T-helper 9 cell (primary cell): Measurements from ENCODE around the gene CACNA1A.
"Not testable (repeated sequence)": the region's sequence is repeated elsewhere in the genome, so short reads cannot be mapped to it uniquely, and the experiment has no call there.

Experiments used
- DNase-seq: peaks from one replicate; pipeline ENCODE4 v3.0.0-alpha.2; 2020

The CACNA1A gene

DNA sequence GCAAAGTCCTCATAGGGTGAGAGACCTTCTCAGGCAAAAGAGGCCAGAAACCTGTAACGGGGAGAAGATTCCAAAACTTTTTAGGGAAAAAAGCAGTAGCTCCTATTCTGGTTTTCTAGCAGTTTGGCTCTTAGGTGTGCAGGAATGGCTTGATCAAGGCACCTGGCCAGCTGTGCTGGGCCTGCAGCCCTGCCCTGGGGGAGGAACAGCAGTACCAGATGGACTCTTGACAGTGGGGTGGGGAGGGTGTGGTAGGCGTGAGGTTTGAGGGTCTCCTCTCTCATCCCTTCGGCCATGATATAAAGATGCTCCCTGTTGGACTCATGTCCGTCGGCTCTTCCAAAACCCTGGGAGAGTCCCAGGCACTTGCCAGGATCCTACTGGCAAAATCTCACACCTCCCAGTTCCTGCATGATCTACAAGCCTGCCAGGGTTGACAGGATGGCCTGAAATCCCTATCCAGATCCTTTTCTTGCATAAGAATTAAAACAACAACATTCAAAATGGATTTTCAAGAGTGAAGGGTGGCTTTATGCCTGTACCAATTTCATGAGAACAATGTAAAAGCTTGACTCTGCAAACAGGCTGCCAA is 235.7 kb downstream of the CACNA1A start:
- DNase-seq: no peak

GRCh38 chr19:13269348-13269747 is 236.9 kb downstream of the CACNA1A start:
- no peak for DNase-seq

DNA sequence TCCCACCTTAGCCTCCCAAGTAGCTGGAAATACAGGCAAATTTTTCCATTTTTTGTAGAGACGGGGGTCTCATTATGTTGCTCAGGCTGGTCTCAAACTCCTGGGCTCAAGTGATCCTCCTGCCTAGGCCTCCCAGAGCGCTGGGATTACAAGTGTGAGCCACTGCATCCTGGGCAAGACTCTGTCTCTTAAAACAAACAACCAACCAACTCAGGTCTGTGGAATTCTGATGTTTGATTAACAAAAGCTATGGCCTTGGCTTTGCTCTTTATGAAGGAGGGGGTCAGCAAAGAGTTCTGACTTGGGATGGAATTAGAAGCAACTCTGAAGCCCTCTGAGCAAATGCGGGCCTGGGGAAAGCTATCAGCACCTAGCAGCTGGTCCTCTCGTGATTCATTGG is 238.4 kb downstream of the CACNA1A start:
- DNase-seq: no peak

DNA sequence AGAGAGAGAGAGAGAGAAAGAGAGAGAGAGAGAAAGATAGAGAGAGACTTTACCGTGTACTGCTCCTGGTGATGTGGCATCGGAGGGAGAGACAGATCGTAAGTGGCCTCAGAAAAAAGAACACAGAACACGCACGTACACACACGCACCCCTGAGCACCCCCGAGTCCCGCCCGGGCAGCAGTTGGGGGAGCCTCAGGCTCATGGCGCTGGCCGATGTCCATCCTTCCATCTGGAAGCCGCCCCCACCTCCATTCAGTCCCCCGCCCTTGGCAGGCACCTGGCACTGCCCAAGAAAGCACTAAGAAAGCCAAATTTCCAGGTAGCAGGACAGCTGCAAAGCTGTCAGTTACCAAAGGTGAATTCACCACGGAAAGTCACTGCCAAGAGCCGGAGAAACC is 239.1 kb downstream of the CACNA1A start:
- no peak for DNase-seq

GRCh38 chr19:13262450-13262849 is 243.8 kb downstream of the CACNA1A start:
- no peak for DNase-seq

DNA sequence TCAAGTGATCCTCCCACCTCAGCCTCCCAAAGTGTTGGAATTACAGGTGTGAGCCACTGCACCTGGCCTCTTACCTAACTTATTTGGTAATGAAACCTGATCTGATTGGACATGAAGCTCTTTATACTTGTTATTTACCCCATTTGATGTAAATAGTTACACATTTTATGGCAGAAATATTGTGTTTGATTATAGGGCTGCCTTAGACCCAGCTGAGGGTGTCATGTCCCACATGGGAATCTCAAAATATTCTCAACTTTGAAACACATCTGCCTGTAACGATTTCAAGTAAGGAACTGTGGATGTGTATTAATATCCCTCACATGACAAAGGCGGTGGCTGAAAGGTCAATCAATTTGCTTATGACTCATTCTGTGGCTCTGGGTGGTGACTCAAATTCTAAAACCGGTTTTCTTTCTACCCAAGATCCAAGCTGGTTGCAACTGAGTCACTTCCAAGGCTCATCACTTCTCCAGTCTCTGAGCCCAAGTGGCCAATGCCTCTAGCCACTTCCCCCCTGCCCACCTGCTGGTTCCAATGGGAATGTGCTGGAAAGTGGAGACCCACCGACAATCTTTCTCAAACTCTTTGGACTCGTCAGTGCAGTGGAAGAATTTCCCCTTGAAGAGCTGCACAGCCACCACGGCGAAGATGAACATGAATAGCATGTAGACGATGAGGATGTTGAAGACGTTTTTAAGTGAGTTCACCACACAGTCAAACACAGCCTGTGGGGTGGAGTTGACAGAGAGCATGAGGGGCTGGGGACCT is 245.2 kb downstream of the CACNA1A start:
- no peak for DNase-seq

DNA sequence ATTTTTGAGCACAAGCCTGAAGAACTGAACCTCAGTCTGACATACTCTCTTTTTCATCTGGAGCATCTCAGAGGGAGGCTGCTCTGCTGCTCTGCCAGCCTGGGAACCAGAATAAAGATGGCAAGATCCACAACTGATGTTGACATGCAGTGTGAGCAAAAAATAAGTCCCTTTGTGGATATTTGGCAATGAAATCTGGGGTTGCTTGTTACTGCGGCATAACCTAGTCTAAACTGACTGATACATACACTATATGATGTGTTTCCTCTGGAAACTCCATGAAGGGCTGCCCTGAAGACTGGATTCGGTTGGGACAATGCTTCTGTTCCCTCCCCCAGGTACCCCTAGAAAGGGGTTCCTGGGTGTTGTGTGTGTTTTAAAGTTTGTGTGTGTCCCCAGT is 249.4 kb downstream of the CACNA1A start:
- DNase-seq: no peak

DNA sequence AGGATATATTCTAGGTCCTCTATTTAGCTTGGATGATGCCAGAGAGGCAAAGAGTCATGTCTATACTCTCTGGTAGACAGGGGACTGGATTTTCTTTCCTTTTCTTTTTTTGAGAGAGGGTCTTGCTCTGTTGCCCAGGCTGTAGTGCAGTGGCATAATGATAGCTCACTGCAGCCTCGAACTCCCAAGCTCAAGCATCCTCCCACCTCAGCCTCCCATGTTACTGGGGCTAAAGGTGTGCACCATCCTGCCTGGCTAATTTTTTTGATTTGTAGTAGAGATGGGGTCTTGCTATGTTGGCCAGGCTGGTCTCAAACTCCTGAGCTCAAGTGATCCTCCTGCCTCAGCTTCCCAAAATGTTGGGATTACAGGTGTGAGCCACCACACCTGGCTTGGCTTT is 249.9 kb downstream of the CACNA1A start:
- not testable (repeated sequence) for DNase-seq

GRCh38 chr19:13255719-13256059 is 250.6 kb downstream of the CACNA1A start:
- DNase-seq: no peak

GRCh38 chr19:13255041-13255718 is 251.1 kb downstream of the CACNA1A start:
- DNase-seq: no peak

DNA sequence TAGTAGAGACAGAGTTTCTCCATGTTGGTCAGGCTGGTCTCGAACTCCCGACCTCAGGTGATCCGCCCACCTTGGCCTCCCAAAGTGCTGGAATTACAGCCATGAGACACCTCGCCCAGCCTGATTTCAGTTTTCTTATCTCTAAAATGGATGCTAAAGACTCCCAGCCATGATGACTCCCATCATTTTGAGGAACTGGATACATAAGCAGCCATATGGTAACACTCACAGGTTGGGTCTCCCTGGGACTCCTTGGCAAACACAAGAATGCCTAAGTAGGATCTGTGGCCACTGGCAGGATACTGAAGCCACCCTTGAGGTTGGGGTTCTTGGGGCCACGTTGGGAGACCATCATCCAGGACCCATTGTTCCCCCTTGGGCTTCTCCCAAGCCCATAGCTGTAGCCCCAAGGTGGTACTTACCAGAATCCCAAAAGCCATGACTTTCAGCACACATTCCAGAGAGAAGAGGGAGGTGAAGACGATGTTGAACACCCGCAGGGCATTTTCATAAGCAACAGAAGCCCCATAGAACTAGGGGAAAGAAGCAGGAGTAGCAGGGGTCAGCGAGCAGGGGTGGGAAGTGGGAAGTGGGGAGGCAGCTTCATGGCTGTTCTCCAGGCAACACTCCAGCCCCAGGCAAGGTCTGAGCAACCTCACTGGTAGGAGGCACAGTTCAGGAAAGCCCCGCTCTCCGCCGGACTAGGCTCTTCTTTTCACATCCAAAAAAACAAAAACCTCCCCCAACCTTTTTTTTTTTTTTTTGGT is 253.5 kb downstream of the CACNA1A start:
- no peak for DNase-seq

DNA sequence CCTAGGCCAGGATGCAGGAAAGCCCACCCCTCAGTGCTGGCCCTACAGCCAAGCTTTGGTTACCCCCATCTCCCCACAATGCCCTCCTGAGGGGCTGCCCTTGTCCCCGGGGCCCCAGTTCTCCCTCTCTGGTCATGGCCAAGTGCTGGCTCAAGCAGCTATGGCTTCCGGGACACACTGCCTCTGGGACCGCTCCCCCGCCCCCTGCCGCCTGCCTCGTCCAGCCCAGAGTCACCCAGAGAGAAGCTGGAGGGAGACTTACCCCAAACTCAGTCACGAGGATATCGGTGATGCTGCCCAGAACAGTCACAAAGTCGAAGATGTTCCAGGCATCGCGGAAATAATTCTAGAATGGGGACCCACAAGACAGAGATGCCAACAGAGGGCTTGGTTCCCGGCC is 261.4 kb downstream of the CACNA1A start:
- no peak for DNase-seq

DNA sequence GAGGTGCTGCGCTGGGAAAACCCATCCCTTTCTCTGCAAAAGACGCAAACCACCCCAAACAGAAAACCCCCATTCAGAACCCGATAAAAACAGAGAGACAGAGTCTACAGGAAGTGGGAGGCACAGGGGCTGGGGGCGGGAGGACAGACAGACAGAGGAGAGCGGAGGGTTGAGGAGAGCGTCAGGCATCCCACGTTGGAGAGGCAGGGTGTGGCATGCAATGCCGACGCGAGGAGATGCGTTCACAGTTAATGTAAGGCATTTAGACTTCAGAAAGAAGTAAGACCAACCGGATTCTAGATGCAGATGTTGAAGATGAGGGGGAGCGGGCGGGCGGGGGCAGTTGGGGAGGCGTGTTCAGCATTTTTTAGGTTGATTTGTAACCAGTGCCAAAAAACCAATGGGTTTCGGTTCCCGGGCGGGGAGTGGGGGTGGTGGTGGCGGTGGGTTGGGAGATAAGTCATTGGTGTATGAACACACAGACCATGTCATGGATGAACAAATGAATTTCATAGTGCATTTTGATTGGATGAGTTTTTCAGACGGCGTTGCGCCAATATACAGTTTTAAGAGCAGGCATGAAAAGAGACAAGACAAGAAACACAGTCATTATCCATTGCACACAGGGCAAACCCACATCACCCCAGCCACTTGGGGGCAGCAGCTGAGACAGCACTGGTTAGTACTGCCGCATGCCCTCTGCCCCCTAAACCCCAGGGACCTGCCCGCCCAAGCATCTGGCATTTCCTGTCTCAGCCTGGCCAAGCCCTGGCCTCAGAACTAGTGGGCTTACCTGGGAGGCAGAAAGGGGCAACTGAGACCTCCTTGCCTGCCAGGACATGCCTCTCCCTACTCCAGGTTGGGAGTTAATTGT is 264.8 kb downstream of the CACNA1A start:
- no peak for DNase-seq

- no peak for DNase-seq
Observed at GRCh38 chr19:13240312-13241022, 265.8 kb downstream of the CACNA1A start.

- DNase-seq: no peak
Observed at GRCh38 chr19:13238891-13239534, 267.3 kb downstream of the CACNA1A start.

DNA sequence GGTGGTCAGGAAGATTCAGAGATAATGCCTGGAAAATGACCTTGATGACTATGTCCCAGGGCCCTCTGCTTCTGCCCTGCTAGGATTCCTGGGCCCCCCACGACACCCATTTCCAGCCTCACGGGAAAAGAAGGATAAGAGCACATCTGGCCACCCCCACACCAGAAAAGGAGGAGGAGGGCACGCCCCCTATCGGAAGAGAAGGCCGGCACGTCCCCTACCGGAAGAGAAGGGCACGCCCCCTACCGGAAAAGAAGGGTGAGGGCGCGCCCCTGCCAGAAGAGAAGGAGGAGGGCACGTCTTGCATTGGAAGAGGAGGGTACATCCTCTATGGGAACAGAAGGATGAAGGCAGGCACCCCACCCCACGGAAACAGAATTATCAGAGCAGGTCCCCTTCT is 271.8 kb downstream of the CACNA1A start:
- DNase-seq: peak; percentile 22

- DNase-seq: no peak
Observed at GRCh38 chr19:13231663-13232062, 274.6 kb downstream of the CACNA1A start.

DNA sequence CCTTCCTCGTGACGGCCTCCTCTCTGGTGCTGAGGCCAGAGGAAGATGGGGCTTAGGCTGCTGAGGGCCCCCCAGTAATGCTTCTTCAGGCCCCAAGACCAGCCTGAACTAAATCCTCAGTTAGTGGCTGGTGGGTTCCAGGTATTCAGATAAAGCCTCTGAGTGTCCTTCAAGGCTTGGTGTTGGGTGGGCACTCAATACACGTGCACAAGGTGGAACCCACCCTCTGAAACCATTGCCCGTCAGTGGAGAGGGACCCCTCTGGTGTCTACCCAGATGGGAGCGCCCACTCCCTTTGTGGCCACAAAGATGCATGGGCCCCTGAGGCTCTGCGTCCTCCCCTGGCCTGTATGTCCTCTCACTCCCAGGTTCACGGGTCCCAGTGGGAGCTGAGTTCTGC is 277.0 kb downstream of the CACNA1A start:
- no peak for DNase-seq

DNA sequence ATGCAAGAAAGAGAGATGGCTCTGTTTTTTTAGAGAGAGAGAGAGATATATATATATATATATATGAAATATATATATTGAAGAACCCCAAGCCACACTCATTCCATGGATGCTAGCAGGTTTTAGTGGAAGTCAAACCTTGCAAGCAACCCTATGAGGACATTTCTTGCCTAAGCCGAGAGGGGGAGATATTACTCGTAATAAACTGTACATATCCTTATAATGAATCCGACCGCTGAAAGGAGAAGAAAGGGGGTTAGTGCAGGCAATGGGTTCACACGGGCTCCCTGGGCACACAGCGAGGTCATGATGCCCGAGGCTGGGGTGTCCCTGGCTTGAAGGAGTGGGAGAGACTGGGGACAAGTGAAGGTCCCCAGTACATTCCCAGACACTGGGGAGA is 277.7 kb downstream of the CACNA1A start:
- no peak for DNase-seq

DNA sequence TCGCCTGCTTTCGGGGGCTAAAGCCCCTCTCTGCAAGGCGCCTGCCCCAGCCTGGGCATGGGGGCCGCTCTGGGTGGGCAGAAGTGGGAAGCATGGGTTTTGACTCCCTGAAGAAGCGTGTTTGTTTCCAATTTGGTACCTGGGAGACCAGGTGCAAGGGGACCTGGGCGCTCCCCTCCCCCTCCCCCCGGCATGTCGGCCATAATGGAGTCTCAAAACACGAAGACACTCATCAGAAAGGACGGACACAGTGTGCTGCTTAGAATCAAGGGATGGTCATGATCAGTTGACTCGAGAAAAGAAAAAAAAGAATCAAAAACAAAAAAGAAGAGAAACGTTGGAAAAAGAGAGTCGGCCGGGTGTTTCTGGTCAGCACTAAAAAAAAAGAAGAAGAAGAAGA is 279.3 kb downstream of the CACNA1A start:
- DNase-seq: no peak
